G401 (cell line): ENCODE data around the gene MFAP4. TPM values are rescaled to one million over a fixed set of nuclear protein-coding genes. Genes with fewer than 3 reads are reported as not detected.

Experiments used
- DNase-seq: peaks from one replicate; pipeline ENCODE4 v3.0.0-alpha.2; 2015; ENCODE audit warnings: low spot score
- in situ Hi-C: cut with HindIII; loops from 2 replicates; pipeline ENCODE4 v1.10.0; 2016; ENCODE audit warnings: low sequenced_read_pairs, mixed read lengths
- total RNA-seq: library from RNA; depleted of rRNA; stranded (reverse); fragments of >200 nt; shearing (Covaris generic); gene quantifications from 2 replicates; pipeline ENCODE4 v1.2.3, GENCODE V29; 2014

Gene MFAP4
- total RNA-seq, 1 experiment from 2014 or later: not detected

DNA sequence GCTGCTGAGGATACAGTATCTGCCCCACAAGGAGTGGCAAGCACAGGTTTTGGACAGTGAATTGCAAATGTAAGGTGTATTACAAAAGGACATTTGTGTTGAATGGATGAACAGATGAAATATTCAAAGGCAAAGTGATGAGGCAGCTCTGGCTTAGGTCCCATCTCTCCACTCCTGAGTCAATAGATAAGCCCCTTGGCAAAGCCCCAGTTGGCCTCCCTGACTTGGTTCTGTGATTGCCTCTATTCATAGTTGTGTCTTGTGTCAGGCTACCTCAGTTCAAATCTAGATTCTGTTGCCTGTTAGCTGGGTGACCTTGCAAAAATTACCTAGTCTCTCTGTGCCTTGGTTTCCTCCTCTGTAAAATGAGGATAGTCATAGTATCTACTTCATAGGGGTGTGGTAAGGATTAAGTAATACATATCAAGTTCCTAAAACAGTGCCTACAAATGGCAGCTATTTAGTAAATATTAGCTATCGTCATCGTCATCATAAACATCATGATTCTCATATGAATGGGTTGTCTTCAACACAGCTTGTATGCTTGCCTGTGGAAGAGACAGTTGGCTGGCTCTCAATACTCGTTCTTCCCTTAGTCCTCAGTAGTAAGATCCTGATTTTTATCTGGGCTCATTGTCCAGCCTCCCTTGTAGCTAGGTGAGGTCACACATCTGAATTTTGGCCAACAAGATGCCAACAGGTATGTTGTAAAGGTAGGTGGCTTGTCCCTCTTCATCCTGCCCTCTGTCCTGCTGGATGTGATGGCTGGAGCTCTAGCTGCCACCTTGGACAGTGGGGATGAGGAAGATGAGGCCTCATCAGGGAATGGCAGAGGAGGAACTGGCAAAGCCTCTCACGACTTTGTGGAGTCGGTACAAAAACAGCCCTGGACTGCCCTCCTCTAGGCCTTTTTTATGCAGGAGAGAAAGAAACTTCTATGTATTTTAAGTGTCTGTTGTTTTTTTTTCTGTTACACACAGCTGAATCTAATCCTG is 2.1 kb upstream of the MFAP4 start:
- in situ Hi-C loops: no loop called here
- no peak for DNase-seq

DNA sequence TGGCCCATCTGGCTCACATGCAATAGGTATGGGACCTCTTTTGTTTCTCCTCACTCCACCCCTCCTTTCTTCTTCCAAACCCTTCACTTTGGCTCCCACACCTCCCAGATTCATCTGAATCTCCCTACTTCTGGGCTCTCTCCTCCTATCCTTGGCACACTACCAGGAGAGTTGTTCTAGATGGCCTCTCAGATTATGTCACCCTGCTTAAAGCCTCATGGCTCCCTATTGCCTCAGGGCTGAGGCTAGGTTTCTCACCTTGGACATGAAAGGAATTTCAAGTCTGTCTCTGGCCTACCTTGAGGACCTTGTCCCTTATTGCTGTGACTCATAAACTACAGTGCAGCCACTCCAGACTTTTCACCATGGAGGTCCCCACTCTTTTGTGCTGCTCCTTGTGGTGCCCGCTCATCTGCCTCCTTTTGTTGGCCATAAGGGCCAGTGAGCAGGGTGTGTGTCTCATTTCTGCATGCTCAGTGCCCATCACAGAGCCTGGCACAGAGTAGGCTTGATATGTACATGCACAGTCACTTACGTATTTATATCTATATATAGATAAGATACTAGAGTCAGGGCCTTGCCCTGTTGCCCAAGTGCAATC is 1.0 kb upstream of the MFAP4 start:
- in situ Hi-C loops: no loop called here
- DNase-seq: peak; percentile 55

DNA sequence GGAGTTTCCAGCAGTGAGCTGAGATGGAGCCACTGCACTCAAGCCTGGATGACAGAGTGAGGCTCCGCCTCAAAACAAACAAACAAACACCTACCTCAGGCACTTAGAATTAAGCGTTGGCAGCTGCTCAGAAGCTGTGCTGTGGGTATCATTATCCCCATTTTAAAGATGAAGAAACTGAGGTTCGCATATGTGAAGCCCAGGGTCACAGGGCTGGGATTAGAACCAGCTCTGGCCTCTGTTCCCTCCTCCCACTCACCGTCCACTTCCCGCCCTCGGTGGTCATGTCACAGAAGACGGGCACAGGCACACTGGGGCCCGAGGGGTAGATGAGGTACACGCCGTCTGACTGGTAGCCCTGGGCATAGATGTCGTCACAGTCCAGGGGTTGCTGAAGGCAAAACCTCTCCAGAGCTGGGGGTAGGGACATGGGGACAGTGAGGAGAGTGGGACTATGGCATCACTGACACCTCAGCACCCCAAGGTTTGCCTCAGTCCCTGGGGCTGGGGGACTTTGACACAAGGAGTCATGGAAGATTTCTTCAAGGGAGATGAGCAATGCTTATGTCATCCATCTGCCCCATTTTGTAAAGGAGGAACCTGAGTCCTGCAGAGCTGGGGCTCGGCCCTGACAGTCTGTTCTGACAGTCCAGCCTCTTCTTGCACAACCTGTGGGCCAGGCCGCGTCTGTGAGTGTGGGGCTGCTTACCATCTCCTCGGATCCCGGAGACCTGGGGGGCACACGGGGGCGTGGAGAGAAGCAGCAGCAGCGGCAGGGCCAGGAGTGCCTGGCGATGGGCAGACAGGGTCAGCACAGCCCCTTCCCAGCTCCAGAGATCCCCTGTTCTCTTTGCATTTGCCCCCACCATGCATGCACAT is 700 bp downstream of the MFAP4 start:
- in situ Hi-C loops: no loop called here
- no peak for DNase-seq

DNA sequence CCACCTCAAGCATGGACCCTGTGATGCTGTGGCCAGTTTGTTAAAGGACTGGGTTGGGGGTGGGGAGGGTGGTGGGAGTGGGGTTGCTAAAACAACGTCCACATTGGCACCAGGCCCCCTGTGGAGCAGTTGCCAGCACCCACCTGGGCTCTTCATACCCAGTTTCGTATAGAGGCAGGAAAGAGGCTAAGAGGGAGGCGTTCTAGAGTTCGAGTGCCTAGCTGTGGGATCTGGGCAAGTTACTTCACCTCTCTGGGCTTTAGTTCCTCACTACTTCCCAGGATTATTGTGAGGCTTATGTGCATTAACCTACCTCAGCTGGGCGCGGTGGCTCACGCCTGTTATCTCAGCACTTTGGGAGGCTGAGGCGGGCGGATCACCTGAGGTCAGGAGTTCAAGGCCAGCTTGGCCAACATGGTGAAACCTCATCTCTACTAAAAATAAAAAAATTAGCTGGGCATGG is 1.4 kb downstream of the MFAP4 start:
- no peak for DNase-seq
- in situ Hi-C loops: no loop called here

DNA sequence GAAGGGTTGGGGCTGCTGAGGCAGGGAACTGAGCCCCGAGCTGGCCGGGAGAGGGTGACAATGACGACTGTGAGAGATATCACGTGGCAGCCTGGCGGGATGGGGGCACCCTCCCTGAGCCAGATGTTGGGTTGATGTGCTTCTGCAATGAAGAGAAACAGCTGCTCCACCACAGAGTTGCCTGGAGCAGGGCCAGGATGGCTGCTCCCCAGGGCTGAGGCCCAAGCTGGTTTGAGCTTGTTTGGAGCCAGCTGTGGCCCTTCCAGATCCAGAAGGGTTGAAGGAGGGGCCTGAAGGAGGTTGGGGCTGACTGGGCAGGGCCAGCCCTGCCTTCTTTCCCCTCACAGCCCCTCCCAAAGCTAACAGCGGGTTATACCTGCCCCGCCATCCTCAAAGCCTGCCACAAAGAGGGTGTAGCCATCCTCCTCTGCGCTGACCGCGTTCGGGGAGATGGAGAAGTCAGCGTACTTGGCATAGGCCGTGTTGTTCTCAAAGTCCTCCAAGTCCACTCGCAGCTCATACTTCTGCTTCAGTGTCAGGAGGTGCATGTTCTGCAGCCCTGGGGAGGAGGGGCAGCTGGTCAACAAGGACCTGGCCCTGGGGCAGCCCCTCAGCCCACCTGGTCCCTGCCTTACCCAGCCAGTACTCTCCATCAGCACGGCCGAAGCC is 2.1 kb downstream of the MFAP4 start:
- no peak for DNase-seq
- in situ Hi-C loops: no loop called here

DNA sequence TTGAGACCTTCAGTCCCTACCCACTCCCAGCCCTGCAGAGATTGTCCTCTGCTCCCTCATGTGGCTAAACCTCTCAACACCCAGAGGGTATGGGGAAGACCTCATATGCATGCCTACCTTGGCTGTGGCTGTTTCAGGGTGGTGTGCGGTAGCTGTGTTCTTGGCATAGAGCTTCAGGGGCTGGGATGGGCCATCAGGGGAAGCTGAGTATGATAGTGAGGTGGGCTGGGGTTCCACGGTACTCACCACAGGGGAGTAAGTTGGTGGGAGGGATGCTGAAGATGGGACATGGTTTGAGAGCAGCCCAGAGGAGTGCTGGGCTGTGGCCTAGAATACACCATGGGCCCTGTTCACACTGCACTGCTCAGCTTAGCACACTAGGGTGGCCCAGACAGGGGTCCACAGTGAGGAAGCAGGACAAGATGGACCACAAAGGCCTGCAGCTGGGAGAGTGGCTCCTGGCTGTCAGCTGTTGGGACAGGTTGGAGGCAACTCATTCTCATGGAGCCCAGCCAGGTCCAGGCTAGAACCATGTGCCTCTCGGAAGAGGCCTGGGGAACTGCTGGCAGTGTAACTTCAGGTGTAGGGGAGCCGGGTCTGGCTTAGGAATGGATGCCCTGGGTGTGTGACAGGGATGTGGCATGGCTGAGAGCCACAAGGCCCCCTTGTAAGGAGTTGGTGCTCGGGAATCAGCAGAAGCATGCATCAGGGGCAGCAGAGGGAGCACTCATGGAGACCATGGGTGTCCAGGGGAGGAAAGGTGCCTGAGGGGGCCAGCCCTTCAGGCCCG is 3.1 kb downstream of the MFAP4 start:
- in situ Hi-C loops: no loop called here
- DNase-seq: peak; percentile 29

DNA sequence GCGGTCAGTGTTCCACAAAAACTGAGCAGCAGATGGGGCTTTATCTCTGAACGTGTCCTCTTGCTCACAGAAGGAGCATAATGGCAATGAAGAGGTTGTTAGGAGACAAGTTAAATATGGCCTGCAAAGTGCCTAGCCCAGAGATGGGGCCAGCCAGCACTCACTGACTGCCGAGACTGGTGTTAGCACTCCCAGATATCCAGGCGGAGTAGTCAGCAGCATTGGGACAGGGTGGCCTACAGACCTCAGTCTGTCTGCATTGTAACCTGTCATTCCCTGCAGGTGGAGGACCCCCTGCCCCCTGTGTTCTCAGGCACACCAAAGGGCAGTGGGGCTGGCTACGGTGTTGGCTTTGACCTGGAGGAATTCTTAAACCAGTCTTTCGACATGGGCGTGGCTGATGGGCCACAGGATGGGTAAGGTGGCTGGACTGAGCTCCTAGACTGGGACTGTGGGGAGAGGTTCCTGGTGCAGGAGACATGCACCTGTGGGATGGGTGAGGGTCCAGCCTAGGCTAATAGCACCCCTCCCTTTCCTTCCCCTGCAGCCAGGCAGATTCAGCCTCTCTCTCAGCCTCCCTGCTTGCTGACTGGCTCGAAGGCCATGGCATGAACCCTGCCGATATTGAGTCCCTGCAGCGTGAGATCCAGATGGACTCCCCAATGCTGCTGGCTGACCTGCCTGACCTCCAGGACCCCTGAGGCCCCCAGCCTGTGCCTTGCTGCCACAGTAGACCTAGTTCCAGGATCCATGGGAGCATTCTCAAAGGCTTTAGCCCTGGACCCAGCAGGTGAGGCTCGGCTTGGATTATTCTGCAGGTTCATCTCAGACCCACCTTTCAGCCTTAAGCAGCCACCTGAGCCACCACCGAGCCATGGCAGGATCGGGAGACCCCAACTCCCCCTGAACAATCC is 4.2 kb downstream of the MFAP4 start:
- DNase-seq: peak; percentile 45
- in situ Hi-C loops: no loop called here

DNA sequence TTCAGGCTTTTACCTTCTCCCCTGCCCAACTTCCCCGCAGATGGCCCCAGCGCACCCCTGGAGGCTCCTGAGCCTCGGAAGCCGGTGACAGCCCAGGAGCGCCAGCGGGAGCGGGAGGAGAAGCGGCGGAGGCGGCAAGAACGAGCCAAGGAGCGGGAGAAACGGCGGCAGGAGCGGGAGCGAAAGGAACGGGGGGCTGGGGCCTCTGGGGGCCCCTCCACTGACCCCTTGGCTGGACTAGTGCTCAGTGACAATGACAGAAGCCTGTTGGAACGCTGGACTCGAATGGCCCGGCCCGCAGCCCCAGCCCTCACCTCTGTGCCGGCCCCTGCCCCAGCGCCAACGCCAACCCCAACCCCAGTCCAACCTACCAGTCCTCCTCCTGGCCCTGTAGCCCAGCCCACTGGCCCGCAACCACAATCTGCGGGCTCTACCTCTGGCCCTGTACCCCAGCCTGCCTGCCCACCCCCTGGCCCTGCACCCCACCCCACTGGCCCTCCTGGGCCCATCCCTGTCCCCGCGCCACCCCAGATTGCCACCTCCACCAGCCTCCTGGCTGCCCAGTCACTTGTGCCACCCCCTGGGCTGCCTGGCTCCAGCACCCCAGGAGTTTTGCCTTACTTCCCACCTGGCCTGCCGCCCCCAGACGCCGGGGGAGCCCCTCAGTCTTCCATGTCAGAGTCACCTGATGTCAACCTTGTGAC is 5.1 kb downstream of the MFAP4 start:
- in situ Hi-C loops: no loop called here
- DNase-seq: no peak

DNA sequence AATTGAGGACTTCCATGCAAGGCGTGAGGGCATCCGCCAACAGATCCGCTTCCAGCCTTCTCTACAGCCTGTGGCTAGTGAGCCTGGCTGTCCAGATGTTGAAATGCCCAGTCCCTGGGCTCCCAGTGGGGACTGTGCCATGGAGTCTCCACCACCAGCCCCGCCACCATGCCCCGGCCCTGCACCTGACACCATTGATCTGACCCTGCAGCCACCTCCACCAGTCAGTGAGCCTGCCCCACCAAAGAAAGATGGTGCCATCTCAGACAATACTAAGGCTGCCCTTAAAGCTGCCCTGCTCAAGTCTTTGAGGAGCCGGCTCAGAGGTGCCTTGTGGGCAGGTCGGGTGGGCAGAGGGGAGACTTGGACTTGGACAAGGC is 5.6 kb downstream of the MFAP4 start:
- DNase-seq: no peak
- in situ Hi-C loops: no loop called here

DNA sequence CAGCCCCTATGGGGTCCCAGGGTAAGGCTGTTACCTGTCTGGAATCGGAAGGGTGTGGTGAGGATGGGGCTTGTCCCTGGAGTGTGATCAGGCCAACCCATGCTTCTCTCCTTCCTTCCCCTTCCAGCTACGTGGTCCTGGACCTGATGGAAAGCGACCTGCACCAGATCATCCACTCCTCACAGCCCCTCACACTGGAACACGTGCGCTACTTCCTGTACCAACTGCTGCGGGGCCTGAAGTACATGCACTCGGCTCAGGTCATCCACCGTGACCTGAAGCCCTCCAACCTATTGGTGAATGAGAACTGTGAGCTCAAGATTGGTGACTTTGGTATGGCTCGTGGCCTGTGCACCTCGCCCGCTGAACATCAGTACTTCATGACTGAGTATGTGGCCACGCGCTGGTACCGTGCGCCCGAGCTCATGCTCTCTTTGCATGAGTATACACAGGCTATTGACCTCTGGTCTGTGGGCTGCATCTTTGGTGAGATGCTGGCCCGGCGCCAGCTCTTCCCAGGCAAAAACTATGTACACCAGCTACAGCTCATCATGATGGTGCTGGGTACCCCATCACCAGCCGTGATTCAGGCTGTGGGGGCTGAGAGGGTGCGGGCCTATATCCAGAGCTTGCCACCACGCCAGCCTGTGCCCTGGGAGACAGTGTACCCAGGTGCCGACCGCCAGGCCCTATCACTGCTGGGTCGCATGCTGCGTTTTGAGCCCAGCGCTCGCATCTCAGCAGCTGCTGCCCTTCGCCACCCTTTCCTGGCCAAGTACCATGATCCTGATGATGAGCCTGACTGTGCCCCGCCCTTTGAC is 6.3 kb downstream of the MFAP4 start:
- no peak for DNase-seq

DNA sequence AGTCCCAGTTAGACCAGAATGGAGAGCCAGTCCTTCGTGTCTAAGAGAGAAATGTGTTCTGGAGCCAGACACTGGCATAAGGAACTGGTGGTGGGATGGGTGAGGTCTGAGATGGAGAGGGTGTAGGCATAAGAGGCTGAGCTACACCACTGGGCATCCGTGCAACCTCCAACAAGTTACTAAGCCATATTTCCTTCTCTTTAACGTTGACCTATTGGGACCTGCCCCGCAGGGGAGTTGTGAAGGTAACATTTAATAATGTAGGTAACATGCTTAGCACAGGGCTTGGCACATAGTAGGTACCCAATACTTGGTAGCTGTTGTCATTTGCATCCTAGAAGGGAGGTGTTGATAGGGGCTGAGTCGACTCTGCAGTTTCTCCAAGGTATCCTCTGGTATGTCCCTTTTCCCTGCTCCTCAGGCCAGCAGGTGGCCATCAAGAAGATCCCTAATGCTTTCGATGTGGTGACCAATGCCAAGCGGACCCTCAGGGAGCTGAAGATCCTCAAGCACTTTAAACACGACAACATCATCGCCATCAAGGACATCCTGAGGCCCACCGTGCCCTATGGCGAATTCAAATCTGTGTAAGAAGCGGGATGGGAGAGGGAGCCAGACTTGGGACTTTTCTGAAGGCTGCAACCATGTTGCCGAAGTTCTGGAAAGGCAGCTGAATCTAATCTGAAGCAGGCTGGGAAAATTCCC is 7.5 kb downstream of the MFAP4 start:
- in situ Hi-C loops: no loop called here
- DNase-seq: no peak

More for the DNA sequence above, 6.3 kb downstream of the MFAP4 start:
- in situ Hi-C loops: no loop called here

DNA sequence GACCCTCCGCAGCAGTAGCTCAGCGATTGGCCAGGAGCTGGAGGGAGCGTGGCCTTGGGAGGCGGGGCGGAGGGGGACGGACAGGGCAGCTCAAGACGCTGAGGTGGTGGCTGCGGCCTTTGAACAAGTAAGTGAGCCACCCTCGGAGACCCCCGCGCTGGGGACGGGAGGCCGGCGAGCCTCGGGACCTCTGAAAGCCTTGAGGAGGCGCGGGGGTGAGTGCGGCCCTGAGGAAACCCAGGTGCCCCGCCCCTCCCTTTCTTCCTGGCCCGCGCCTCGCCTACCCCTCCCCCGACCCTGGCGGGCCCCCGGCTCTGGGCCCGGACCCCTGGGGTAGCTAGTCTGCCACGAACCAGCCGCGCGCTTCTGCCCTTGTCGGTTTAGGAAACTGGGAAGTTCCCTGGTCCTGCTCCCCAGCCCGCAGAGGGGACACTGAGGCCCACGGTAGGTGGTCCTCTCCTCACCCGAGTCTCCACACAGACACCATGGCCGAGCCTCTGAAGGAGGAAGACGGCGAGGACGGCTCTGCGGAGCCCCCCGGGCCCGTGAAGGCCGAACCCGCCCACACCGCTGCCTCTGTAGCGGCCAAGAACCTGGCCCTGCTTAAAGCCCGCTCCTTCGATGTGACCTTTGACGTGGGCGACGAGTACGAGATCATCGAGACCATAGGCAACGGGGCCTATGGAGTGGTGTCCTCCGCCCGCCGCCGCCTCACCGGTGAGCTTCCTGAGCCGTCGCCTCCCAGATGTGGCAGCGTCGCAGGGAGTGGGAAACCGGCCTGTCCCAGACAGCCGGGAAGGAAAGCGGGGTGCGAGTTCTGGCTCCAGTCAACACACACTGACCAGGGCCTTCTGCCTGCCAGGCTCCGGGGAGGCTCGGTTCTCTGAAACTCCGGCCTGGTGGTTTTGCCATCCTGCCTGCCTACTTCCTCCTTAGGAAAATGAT is 8.3 kb downstream of the MFAP4 start, which contains the start of gene MAPK7:
TSS of gene MAPK7 (plus strand) at position 83 of the 945 bp plus-strand sequence. CDS start at position 486, 403 bp downstream.
- in situ Hi-C loops: no loop called here
- DNase-seq: no peak

DNA sequence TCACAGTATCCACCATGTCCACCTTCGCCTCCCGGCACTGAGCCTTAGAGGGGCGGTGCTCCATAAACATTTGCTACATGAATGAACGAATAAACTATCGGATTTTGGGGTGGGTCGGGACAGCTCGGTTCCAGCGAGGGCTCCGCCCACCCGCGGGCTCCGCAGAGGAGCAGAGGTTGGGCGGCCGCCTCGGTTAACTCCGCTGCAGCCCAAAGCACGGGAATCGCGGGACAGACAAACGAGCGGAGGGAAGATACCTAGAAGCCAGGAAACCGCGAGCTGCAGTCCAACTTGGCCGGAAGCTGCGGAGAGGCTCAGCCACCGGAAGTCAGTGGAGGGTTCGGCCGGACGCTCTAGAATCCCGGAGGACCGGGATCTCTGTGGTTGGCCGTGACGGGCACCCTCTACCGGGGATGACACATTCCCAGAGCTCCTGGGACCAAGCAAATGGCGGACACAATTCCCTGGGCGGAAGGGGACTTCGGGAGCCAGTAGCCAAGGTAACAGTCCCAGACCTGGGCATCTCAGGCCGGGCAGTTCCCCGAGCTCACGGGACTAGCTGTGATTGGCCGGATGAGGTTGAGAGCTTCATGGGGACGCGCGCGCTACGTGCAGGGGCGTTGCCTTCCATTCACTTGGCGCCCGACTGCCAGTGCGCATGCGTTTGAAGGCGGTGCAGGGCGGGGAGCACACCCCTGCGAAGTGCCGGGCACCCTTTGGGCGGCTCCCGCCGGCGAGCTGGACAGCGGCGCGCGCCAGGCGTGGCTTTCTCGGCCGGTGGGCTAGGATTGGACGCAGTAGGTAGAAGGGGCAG is 9.2 kb downstream of the MFAP4 start:
- DNase-seq: peak; percentile 99
- in situ Hi-C loops: no loop called here
